ENCODE measurements around the gene CHST12.

- TF ChIP-seq CTCF (IDR thresholded peaks at IDR 0.05; ENCODE audit: low read depth, low read length, poor library complexity, severe bottlenecking) (no peak), EZH2phosphoT487 (IDR thresholded peaks at IDR 0.05; ENCODE audit: borderline replicate concordance, low read length) (no peak)
Observed at GRCh38 chr7:2440608-2441245, 37.3 kb downstream of the CHST12 start.
